Trophoblast cell (in vitro differentiated cells and primary cell): ENCODE measurements around the gene EVPL.

Source experiments
- DNase-seq, 2 donors: peaks; one replicate each; pipeline ENCODE4 v3.0.0-alpha.2; 2016
- H2AFZ ChIP-seq: 2 replicates; pipeline ENCODE4 v1.6.1; 2013; ENCODE audit warnings: low read length, moderate library complexity, mild to moderate bottlenecking; ENCODE audit not compliant: insufficient read depth, poor library complexity
- H2AK5ac ChIP-seq: 2 replicates; pipeline ENCODE4 v1.6.1; 2013; ENCODE audit warnings: mild to moderate bottlenecking, low read length
- H2BK120ac ChIP-seq: 2 replicates; pipeline ENCODE4 v1.6.1; 2013; ENCODE audit warnings: low read length, mild to moderate bottlenecking, moderate library complexity; ENCODE audit not compliant: insufficient read depth, poor library complexity
- H2BK12ac ChIP-seq: 2 replicates; pipeline ENCODE4 v1.6.1; 2013; ENCODE audit warnings: mild to moderate bottlenecking, low read length, moderate library complexity
- H2BK5ac ChIP-seq: 2 replicates; pipeline ENCODE4 v1.6.1; 2013; ENCODE audit warnings: low read length, low read depth, moderate library complexity, mild to moderate bottlenecking; ENCODE audit not compliant: poor library complexity
- H3K14ac ChIP-seq: 2 replicates; pipeline ENCODE4 v1.6.1; 2013; ENCODE audit warnings: mild to moderate bottlenecking, low read length
- H3K18ac ChIP-seq: 2 replicates; pipeline ENCODE4 v1.6.1; 2013; ENCODE audit warnings: mild to moderate bottlenecking, low read length
- H3K23ac ChIP-seq: 2 replicates; pipeline ENCODE4 v1.6.1; 2013; ENCODE audit warnings: low read length
- H3K27ac ChIP-seq: 2 replicates; pipeline ENCODE4 v1.5.1; 2013; ENCODE audit warnings: low read depth, mild to moderate bottlenecking, inconsistent platforms, low read length, moderate library complexity
- H3K27me3 ChIP-seq: 2 replicates; pipeline ENCODE4 v1.6.1; 2013; ENCODE audit warnings: inconsistent platforms, mild to moderate bottlenecking, low read length, moderate library complexity; ENCODE audit not compliant: insufficient read depth
- H3K36me3 ChIP-seq, 2 experiments: 1 replicate in 1 of 2; 2 replicates in 1 of 2; pipeline ENCODE4 v1.6.1; 2013; ENCODE audit warnings: low read length in 2 of 2, mild to moderate bottlenecking in 2 of 2, moderate library complexity in 1 of 2; ENCODE audit not compliant: insufficient read depth in 2 of 2, control insufficient read depth in 1 of 2
- H3K4ac ChIP-seq: 2 replicates; pipeline ENCODE4 v1.6.1; 2013; ENCODE audit warnings: low read depth, mild to moderate bottlenecking, low read length, moderate library complexity
- H3K4me1 ChIP-seq, 2 experiments: 1 replicate in 1 of 2; 2 replicates in 1 of 2; pipeline ENCODE4 v1.6.1; 2013; ENCODE audit warnings: low read length in 2 of 2, mild to moderate bottlenecking in 2 of 2, moderate library complexity in 1 of 2; ENCODE audit not compliant: insufficient read depth in 2 of 2, control insufficient read depth in 1 of 2
- H3K4me2 ChIP-seq: 2 replicates; pipeline ENCODE4 v1.6.1; 2013; ENCODE audit warnings: inconsistent platforms, mild to moderate bottlenecking, low read length, moderate library complexity
- H3K4me3 ChIP-seq: 2 replicates; pipeline ENCODE4 v1.5.1; 2013; ENCODE audit warnings: mild to moderate bottlenecking, low read depth, low read length, inconsistent platforms
- H3K79me1 ChIP-seq: one replicate; pipeline ENCODE4 v1.6.1; 2013; ENCODE audit warnings: low read length
- H3K79me2 ChIP-seq: 2 replicates; pipeline ENCODE4 v1.6.1; 2013; ENCODE audit warnings: low read length, mild to moderate bottlenecking; ENCODE audit not compliant: control insufficient read depth, insufficient read depth, poor library complexity
- H3K9ac ChIP-seq: 2 replicates; pipeline ENCODE4 v1.6.1; 2013; ENCODE audit warnings: mild to moderate bottlenecking, low read length
- H3K9me3 ChIP-seq: 2 replicates; pipeline ENCODE4 v1.6.1; 2013; ENCODE audit warnings: low read depth, mild to moderate bottlenecking, control low read depth, inconsistent platforms, low read length; ENCODE audit not compliant: insufficient read depth
- H4K12ac ChIP-seq: 2 replicates; pipeline ENCODE4 v1.6.1; 2013; ENCODE audit warnings: low read depth, mild to moderate bottlenecking, low read length, moderate library complexity
- H4K8ac ChIP-seq: 2 replicates; pipeline ENCODE4 v1.6.1; 2013; ENCODE audit warnings: low read depth, mild to moderate bottlenecking, low read length, moderate library complexity
- H4K91ac ChIP-seq: one replicate; pipeline ENCODE4 v1.6.1; 2013; ENCODE audit warnings: low read depth, mild to moderate bottlenecking, low read length, moderate library complexity
- WGBS: extraction: QIAGEN DNeasy Blood & Tissue Kit; methylation state at CpG from one replicate; pipeline ENCODE4 v1.1.7; 2013; ENCODE audit warnings: missing lambda C conversion rate; ENCODE audit not compliant: insufficient read length, insufficient coverage; ENCODE audit errors: extremely low coverage; 5-methylcytosine and 5-hydroxymethylcytosine counted together

The EVPL gene

DNA sequence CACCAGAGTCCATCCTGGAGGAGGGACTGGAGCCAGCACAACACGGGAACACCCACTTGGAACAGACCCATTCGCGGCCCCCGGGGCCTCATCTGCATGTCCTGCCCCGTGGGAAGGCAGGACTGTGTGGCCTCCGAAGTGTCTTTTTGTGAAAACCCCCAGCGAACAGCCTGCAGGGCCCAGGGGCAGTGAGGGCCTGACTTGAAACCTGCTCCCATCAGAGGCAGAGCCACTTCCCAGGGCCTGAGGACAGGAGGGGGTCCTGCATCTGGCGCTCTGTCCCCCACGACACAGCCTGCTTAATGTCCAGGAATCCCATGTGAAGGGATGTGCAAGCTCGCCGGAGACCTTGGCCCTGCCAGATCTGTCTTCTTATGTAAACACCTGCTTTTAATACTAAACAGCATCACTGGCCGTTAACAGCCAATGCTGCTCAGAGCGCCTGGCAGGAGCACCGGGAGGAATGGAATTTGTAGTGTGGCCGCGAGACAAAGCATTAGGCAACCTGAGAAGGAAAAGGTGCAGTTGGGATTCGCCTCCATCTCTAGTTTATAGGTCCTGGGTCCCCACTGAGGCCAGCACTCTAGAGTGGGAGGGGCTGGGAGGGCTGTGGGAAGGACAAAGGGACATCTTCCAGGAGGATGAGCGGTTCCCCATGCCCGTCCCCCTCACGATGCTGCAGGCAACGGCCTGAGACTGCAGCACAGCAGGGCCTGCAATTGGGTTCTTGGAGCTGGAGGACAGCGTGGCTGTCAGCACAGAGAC lies 9.6 kb upstream of the EVPL start:
- Histone ChIP-seq H2AFZ (no peak overlapping the region), H4K91ac (no peak overlapping the region), H3K4me1 (no peaks in the 10 kb centered on the region), H3K79me2 (no peaks in the 10 kb centered on the region), H2BK5ac (no peak overlapping the region), H3K23ac (no peak overlapping the region), H3K36me3 (peaks cover 24 to 32% of the 10 kb centered on the region in 2 experiments), H3K27ac (no peak overlapping the region), H3K14ac (no peak overlapping the region), H3K4me3 (no peak overlapping the region), H3K79me1 (no peaks in the 10 kb centered on the region), H2AK5ac (no peak overlapping the region), H4K8ac (no peak overlapping the region), H4K12ac (no peak overlapping the region), H2BK12ac (no peak overlapping the region), H2BK120ac (no peak overlapping the region), H3K9me3 (peaks cover 7% of the 10 kb centered on the region), H3K4ac (no peak overlapping the region), H3K27me3 (no peaks in the 10 kb centered on the region), H3K4me2 (no peak overlapping the region), H3K18ac (no peak overlapping the region), H3K9ac (no peak overlapping the region)
- DNase-seq = no peak
- no CpG with 5 or more reads among the region's 22 CpGs for WGBS

GRCh38 chr17:76034428-76035350 lies 7.6 kb upstream of the EVPL start:
- H3K23ac ChIP-seq = no peak overlapping the region
- WGBS = no CpG with 5 or more reads among the region's 13 CpGs
- no peak overlapping the region for H3K9ac ChIP-seq
- no peak overlapping the region for H4K91ac ChIP-seq
- no peak overlapping the region for H3K4me2 ChIP-seq
- no peak overlapping the region for H4K12ac ChIP-seq
- H3K79me2 ChIP-seq = no peaks in the 10 kb centered on the region
- no peak overlapping the region for H2AFZ ChIP-seq
- no peak overlapping the region for H2BK12ac ChIP-seq
- H3K27ac ChIP-seq = no peak overlapping the region
- no peak overlapping the region for H2AK5ac ChIP-seq
- H3K9me3 ChIP-seq = peaks cover 7% of the 10 kb centered on the region
- no peaks in the 10 kb centered on the region for H3K79me1 ChIP-seq
- no peak overlapping the region for H2BK120ac ChIP-seq
- H3K18ac ChIP-seq = no peak overlapping the region
- H3K36me3 ChIP-seq = peaks cover 8 to 14% of the 10 kb centered on the region in 2 experiments
- no peak overlapping the region for H3K14ac ChIP-seq
- no peak for DNase-seq
- no peak overlapping the region for H4K8ac ChIP-seq
- no peak overlapping the region for H3K4ac ChIP-seq
- H3K4me1 ChIP-seq = peaks cover 0 to 1% of the 10 kb centered on the region in 2 experiments
- H2BK5ac ChIP-seq = no peak overlapping the region
- no peak overlapping the region for H3K4me3 ChIP-seq
- H3K27me3 ChIP-seq = no peaks in the 10 kb centered on the region

- Histone ChIP-seq H3K27me3 (no peaks in the 10 kb centered on the region), H3K14ac (no peak overlapping the region), H3K79me2 (no peaks in the 10 kb centered on the region), H3K18ac (no peak overlapping the region), H4K8ac (no peak overlapping the region), H3K79me1 (no peaks in the 10 kb centered on the region), H4K12ac (no peak overlapping the region), H3K4ac (no peak overlapping the region), H3K4me1 (peaks cover 0 to 3% of the 10 kb centered on the region in 2 experiments), H4K91ac (no peak overlapping the region), H3K9me3 (peaks cover 7% of the 10 kb centered on the region), H2AK5ac (no peak overlapping the region), H3K23ac (no peak overlapping the region), H2BK12ac (no peak overlapping the region), H3K4me3 (no peak overlapping the region), H2AFZ (no peak overlapping the region), H3K4me2 (no peak overlapping the region), H3K9ac (no peak overlapping the region), H2BK120ac (no peak overlapping the region), H2BK5ac (no peak overlapping the region), H3K36me3 (peaks cover 0 to 1% of the 10 kb centered on the region in 2 experiments), H3K27ac (no peak overlapping the region)
- no peak for DNase-seq
- no CpG with 5 or more reads among the region's 6 CpGs for WGBS
Observed at GRCh38 chr17:76033139-76033538, 6.0 kb upstream of the EVPL start.

GRCh38 chr17:76032780-76033108 lies 5.6 kb upstream of the EVPL start:
- H3K4me3 ChIP-seq = no peak overlapping the region
- peaks cover 0 to 3% of the 10 kb centered on the region in 2 experiments for H3K4me1 ChIP-seq
- H3K27ac ChIP-seq = no peak overlapping the region
- H3K27me3 ChIP-seq = no peaks in the 10 kb centered on the region
- no peak overlapping the region for H3K9ac ChIP-seq
- no peak overlapping the region for H3K14ac ChIP-seq
- H3K4ac ChIP-seq = no peak overlapping the region
- H3K9me3 ChIP-seq = peaks cover 7% of the 10 kb centered on the region
- WGBS = no CpG with 5 or more reads among the region's 5 CpGs
- DNase-seq = no peak
- no peak overlapping the region for H2BK120ac ChIP-seq
- H2BK5ac ChIP-seq = no peak overlapping the region
- no peak overlapping the region for H3K4me2 ChIP-seq
- no peak overlapping the region for H4K91ac ChIP-seq
- no peaks in the 10 kb centered on the region for H3K36me3 ChIP-seq
- no peak overlapping the region for H4K8ac ChIP-seq
- H3K79me2 ChIP-seq = no peaks in the 10 kb centered on the region
- H3K23ac ChIP-seq = no peak overlapping the region
- no peak overlapping the region for H4K12ac ChIP-seq
- no peak overlapping the region for H2AK5ac ChIP-seq
- H2BK12ac ChIP-seq = no peak overlapping the region
- H3K18ac ChIP-seq = no peak overlapping the region
- H2AFZ ChIP-seq = no peak overlapping the region
- H3K79me1 ChIP-seq = no peaks in the 10 kb centered on the region
